Measurements from ENCODE around the gene ITCH. TPM values are rescaled to one million over a fixed set of nuclear protein-coding genes. Genes with fewer than 3 reads are reported as not detected.
"Not testable (repeated sequence)": the region's sequence is repeated elsewhere in the genome, so short reads cannot be mapped to it uniquely, and the experiment has no call there.

The ITCH gene
- total RNA-seq, 2 experiments from 2014 or later = 45.1 to 55.2 TPM

DNA sequence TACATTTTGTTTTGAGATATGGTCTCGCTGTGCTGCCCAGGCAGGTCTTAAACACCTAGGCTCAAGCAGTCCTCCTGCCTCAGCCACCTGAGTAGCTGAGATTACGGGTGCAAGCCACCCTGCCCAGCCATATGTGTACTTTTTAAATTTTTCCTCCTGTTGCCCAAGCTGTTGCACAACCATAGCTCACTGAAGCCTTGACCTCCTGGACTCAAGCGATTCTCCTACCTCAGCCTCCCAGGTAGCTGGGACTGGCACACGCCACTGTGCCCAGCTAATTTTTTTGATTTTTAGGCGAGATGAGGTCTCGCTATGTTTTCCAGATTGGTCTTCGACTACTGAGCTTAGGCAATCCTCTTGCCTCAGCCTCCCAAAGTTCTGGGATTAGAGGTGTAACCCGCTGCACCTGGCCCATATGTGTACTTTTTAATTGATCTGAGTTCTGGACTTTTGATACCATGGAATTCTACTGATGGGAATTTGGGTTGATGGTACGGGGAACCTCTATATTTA is 44.9 kb downstream of the ITCH start:
- Mint-ChIP-seq H3K27me3 (no peaks in the 10 kb centered on the region), H3K9me3 (no peaks in the 10 kb centered on the region), H3K36me3 (peaks cover 21% of the 10 kb centered on the region), H3K4me1 (peaks cover 22% of the 10 kb centered on the region), H3K27ac (no peak overlapping the region), H3K4me3 (no peak overlapping the region)
- DNase-seq = no peak

DNA sequence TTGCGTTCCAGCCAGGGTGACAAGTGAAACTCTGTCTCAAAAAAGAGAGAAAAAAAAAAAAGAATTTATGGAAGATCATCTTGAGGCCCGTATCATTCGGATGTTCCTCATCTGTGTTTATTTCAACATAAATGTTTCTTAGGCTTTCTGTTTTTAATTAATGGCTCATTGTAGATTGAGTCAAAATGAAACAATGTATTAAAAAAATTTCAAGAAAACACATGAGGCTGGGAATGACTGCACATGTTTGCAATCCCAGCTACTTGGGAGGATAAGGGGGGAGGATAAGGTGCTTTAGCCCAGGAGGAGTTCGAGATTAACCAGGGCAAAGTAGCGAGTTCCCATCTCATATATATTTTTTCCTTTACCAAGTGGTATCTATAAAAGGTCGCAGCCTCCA is 47.3 kb downstream of the ITCH start:
- no peak overlapping the region for H3K4me3 Mint-ChIP-seq
- peaks cover 18% of the 10 kb centered on the region for H3K4me1 Mint-ChIP-seq
- peaks cover 22% of the 10 kb centered on the region for H3K36me3 Mint-ChIP-seq
- no peak overlapping the region for H3K27ac Mint-ChIP-seq
- H3K27me3 Mint-ChIP-seq = no peaks in the 10 kb centered on the region
- no peaks in the 10 kb centered on the region for H3K9me3 Mint-ChIP-seq
- DNase-seq = no peak

DNA sequence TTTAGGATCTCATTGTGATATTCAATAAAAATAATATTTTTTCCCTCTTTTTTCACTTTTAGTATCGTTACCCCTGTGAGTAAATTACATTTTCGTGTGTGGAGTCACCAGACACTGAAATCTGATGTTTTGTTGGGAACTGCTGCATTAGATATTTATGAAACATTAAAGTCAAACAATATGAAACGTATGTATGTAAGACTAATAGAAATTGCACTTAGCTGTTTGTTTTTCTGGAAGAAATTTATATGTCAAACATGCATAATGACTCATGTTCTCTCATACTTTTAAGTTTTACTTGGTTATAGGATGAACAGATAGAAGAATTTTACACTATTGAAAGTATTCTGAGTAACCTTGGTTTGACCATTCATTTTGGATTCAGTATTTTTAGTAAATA is 49.4 kb downstream of the ITCH start:
- no peak overlapping the region for H3K4me3 Mint-ChIP-seq
- no peak for DNase-seq
- no peak overlapping the region for H3K27ac Mint-ChIP-seq
- H3K4me1 Mint-ChIP-seq = peaks cover 24% of the 10 kb centered on the region
- peaks cover 28% of the 10 kb centered on the region for H3K36me3 Mint-ChIP-seq
- H3K9me3 Mint-ChIP-seq = no peaks in the 10 kb centered on the region
- H3K27me3 Mint-ChIP-seq = no peaks in the 10 kb centered on the region

DNA sequence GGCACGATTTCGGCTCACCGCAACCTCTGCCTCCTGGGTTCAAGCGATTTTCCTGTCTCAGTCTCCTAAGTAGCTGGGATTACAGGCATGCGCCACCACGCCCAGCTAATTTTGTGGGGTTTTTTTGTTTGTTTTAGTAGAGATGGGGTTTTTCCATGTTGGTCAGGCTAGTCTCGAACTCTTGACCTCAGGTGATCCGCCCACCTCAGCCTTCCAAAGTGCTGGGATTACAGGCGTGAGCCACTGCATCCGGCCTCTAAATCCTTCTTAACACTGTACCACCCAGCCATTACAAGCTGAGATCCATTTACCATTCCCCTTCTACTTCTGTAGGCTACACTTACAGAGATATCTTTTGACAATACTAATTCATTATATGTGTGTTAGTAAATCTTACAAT is 51.5 kb downstream of the ITCH start:
- DNase-seq, H3K9me3 Mint-ChIP-seq, H3K27me3 Mint-ChIP-seq, H3K4me3 Mint-ChIP-seq: not testable (repeated sequence)
- H3K36me3 Mint-ChIP-seq = peaks cover 22% of the 10 kb centered on the region
- H3K4me1 Mint-ChIP-seq = peaks cover 23% of the 10 kb centered on the region
- H3K27ac Mint-ChIP-seq = peak overlapping the region; percentile 12

DNA sequence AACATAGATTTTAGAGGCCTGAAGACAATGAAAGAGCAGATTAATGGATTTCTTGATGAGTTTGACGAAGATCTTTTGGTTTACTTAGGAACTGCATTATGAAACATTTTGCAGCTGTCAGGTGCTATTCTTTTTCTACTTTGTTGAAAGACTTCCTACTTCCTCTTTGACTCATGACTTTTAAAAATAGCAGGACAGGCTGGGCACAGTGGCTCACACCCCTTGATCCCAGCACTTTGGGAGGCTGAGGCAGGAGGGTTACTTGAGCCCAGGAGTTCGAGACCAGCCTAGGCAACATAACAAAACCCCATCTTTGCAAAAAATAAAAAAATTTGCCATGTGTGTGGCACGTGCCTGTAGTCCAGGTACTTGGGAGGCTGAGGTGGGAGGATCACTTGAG is 52.0 kb downstream of the ITCH start:
- Mint-ChIP-seq H3K4me1 (peaks cover 23% of the 10 kb centered on the region), H3K9me3 (no peaks in the 10 kb centered on the region), H3K27ac (peak overlapping the region; percentile 12), H3K27me3 (no peaks in the 10 kb centered on the region), H3K36me3 (peaks cover 21% of the 10 kb centered on the region), H3K4me3 (no peak overlapping the region)
- no peak for DNase-seq

DNA sequence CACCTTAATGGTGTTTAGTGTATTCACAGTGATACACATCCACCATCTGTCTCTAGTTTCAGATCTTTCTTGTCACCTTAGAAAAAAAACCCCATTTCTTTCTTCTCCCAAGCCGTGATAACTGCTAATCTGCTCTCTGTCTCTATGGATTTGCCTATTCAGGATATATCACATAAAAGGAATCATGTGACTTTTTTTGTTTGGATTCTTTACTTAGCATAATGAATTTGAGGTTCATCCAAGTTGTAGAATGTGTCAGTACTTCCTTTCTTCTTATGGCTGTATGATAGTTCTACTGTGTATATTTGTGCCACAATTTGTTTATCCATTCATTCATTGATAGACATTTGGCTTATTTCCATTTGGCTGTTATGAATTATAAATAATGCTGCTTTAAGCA is 57.1 kb downstream of the ITCH start:
- Mint-ChIP-seq H3K9me3 (no peaks in the 10 kb centered on the region), H3K4me1 (peaks cover 14% of the 10 kb centered on the region), H3K27ac (no peak overlapping the region), H3K36me3 (peaks cover 20% of the 10 kb centered on the region), H3K27me3 (no peaks in the 10 kb centered on the region), H3K4me3 (no peak overlapping the region)
- DNase-seq = no peak

DNA sequence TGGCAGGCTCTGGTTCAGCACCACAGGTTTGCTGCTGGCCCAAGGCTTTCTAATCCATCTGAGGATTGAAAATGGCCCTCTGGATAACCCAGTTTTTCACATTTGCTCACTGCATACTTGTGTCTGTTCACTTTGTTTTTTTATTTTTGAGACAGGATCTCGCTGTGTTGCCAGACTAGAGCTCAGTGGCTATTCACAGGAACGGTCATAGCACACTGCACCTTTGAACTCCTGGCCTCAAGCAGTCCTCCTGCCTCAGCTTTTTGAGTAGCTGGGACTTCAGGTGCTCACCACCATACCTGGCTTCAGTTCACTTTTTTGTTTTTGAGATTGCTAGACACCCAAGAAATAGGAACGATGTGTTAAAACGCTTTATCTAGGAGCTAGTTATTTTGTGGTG is 57.9 kb downstream of the ITCH start:
- no peaks in the 10 kb centered on the region for H3K9me3 Mint-ChIP-seq
- H3K4me3 Mint-ChIP-seq = no peak overlapping the region
- no peaks in the 10 kb centered on the region for H3K27me3 Mint-ChIP-seq
- no peak overlapping the region for H3K27ac Mint-ChIP-seq
- no peak for DNase-seq
- peaks cover 19% of the 10 kb centered on the region for H3K36me3 Mint-ChIP-seq
- peaks cover 16% of the 10 kb centered on the region for H3K4me1 Mint-ChIP-seq

DNA sequence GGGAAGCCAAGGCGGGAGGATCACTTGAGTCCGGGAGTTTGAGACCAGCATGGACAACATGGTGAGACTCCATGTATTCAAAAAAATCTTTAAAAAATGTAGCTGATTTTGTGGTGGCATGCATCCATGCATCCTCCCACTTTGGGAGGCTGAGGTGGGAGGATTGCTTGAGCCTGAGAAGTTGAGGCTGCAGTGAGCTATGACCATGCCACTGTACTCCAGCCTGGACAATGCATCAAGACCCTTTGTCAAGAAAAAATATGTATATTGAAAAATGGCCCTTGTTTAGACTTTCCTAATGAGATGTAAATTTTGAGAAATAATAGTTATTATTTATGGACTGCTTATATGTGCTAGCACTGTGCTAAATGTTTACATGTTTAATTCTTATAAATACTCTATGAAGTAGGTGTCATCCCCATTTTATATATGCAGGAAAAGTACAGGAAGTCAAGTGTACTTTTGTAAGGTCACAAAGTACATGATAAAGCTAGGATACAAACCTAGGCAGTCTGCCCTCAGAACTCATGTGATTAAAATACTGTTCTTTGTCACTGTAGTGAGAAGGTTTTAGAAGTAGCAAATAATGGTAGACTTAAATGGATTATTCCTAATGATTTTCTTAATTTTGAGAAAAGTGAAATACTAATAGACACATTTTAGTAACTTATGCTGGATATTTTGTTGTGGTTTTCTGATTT is 58.8 kb downstream of the ITCH start:
- no peak overlapping the region for H3K4me3 Mint-ChIP-seq
- no peak for DNase-seq
- peaks cover 10% of the 10 kb centered on the region for H3K4me1 Mint-ChIP-seq
- H3K27ac Mint-ChIP-seq = no peak overlapping the region
- no peaks in the 10 kb centered on the region for H3K27me3 Mint-ChIP-seq
- no peaks in the 10 kb centered on the region for H3K9me3 Mint-ChIP-seq
- peaks cover 16% of the 10 kb centered on the region for H3K36me3 Mint-ChIP-seq

DNA sequence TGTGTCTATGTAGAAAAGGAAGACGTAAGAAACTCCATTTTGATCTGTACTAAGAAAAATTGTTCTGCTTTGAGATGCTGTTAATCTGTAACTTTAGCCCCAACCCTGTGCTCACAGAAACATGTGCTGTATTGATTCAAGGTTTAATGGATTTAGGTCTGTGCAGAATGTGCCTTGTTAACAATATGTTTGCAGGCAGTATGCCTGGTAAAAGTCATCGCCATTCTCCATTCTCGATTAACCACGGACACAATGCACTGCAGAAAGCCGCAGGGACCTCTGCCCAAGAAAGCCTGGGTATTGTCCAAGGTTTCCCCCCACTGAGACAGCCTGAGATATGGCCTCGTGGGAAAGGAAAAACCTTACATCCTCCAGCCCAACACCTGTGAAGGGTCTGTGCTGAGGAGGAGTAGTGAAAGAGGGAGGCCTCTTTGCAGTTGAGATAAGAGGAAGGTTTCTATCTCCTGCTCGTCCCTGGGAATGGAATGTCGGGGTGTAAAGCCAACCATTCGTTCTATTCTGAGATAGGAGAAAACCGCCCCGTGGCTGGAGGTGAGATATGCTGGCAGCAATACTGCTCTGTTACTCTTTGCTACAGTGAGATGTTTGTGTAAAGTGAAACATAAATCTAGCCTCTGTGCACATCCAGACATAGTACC is 62.1 kb downstream of the ITCH start:
- H3K4me1 Mint-ChIP-seq, H3K27ac Mint-ChIP-seq, H3K4me3 Mint-ChIP-seq, DNase-seq, H3K27me3 Mint-ChIP-seq, H3K9me3 Mint-ChIP-seq: not testable (repeated sequence)
- peaks cover 15% of the 10 kb centered on the region for H3K36me3 Mint-ChIP-seq

DNA sequence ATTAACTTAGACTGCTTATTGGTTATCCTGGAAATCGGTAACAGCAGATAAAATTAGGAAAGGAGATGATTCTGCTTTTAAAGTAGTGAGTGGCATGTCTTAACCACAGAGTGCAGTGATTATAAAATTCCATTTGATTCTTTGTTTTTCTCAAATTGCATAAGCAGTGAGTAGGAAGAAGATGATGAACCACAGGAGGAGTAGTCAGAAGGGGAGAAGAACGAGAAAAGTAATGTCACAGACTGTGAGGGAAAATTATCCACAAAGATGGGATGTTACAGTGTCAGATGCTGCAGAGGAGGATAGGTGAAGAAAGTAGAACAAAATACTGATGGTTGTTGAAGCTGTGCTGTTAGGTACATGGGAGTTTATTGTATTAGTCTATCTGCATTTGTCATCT is 63.0 kb downstream of the ITCH start:
- Mint-ChIP-seq H3K4me3 (no peak overlapping the region), H3K27ac (no peak overlapping the region), H3K4me1 (peaks cover 10% of the 10 kb centered on the region), H3K9me3 (no peaks in the 10 kb centered on the region), H3K27me3 (no peaks in the 10 kb centered on the region), H3K36me3 (peaks cover 16% of the 10 kb centered on the region)
- DNase-seq = no peak

DNA sequence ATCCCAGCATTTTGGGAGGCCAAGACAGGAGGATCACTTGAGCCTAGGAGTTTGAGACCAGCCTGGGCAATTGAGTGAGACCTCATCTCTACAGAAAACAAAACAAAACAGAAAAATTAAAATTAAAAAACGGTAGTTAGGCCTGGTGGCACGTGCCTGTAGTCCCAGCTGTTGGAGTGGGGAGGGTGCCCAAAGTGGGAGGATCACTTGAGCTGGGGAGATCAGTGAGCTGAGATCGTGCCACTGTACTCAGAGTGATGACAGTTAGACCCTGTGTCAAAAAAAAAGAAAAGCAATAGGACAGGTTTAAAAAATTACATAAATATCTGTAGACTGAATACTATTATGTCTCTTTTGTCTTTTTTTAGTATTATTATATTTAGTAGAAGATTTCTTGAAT is 64.3 kb downstream of the ITCH start:
- no peak overlapping the region for H3K27ac Mint-ChIP-seq
- peaks cover 13% of the 10 kb centered on the region for H3K36me3 Mint-ChIP-seq

DNA sequence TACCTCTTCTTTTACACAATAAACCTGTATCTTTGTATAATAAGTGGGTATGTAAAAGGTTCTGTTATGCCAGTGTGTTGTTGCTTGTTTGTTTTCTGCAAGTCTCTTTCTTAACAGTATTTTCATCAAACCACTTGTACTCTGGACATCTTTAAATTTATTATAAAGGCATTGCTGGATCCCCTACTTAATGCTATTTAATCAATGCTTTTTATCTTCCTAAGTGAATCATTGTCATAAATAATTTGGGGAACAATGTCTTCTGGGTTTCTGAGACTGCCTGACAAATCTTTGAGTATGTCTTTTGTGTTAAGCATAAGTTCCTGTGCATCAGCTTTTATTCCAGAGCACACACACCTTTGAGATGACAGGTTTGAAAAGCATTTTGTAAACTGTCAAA is 64.7 kb downstream of the ITCH start:
- H3K4me3 Mint-ChIP-seq = no peak overlapping the region
- no peak overlapping the region for H3K27ac Mint-ChIP-seq
- DNase-seq = no peak
- H3K4me1 Mint-ChIP-seq = peaks cover 10% of the 10 kb centered on the region
- H3K27me3 Mint-ChIP-seq = no peaks in the 10 kb centered on the region
- no peaks in the 10 kb centered on the region for H3K9me3 Mint-ChIP-seq
- peaks cover 13% of the 10 kb centered on the region for H3K36me3 Mint-ChIP-seq

More for the DNA sequence above, 64.3 kb downstream of the ITCH start:
- H3K9me3 Mint-ChIP-seq = no peaks in the 10 kb centered on the region
- no peak overlapping the region for H3K4me3 Mint-ChIP-seq
- no peaks in the 10 kb centered on the region for H3K27me3 Mint-ChIP-seq
- H3K4me1 Mint-ChIP-seq = peaks cover 10% of the 10 kb centered on the region
- no peak for DNase-seq

DNA sequence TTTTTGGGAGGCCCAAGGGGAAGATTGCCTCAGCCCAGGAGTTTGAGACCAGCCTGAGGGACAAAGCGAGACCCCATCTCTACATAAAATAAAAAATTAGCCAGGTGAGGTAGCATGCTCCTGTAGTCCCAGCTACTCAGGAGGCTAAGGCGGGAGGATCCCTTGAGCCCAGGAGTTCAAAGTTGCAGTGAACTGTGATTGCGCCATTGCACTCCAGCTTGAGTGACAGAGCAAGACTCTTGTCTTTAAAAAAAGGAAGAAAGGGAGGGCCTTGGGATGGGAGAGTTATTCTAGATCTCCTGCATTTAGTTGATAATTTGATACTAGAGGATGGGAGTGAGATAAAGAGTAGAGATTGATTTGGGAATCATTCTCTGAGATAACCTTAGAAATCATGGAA is 68.1 kb downstream of the ITCH start:
- Mint-ChIP-seq H3K36me3 (peaks cover 8% of the 10 kb centered on the region), H3K4me1 (peaks cover 3% of the 10 kb centered on the region), H3K4me3 (no peak overlapping the region), H3K9me3 (no peaks in the 10 kb centered on the region), H3K27ac (no peak overlapping the region), H3K27me3 (no peaks in the 10 kb centered on the region)
- no peak for DNase-seq

DNA sequence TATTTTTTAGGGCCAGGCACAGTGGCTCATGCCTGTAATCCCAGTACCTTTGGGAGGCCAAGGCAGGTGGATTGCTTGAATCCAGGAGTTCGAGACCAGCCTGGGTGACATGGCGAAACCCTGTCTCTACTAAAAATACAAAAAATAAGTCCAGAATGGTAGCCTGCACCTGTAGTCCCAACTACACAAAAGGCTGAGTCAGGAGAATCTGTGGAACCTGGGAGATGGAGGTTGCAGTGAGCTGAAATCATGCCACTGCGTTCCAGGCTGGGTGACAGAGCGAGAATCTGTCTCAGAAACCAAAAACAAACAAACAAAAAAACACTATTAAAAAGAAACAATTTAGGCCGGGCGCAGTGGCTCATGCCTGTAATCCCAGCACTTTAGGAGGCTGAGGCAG is 69.6 kb downstream of the ITCH start:
- not testable (repeated sequence) for H3K4me3 Mint-ChIP-seq, DNase-seq, H3K36me3 Mint-ChIP-seq, H3K27me3 Mint-ChIP-seq, H3K9me3 Mint-ChIP-seq, H3K27ac Mint-ChIP-seq
- peaks cover 11% of the 10 kb centered on the region for H3K4me1 Mint-ChIP-seq

DNA sequence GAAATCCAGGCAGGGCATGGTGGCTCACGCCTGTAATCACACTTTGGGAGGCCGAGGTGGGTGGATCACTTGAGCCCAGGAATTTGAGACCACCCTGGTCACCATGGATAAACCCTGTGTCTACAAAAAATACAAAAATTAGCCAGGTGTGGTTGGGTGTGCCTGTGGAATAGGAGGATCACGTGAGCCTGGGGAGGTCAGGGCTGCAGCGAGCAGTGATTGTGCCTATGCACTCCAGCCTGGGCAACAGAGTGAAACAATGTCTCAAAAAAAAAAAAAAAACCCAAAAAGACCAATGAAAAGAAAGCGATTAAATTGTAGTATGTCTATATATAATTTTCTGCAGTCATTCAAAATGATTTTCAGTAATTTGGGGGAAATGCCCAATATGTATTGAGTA is 70.3 kb downstream of the ITCH start:
- Mint-ChIP-seq H3K27ac (no peak overlapping the region), H3K4me3 (no peak overlapping the region), H3K27me3 (no peaks in the 10 kb centered on the region)

DNA sequence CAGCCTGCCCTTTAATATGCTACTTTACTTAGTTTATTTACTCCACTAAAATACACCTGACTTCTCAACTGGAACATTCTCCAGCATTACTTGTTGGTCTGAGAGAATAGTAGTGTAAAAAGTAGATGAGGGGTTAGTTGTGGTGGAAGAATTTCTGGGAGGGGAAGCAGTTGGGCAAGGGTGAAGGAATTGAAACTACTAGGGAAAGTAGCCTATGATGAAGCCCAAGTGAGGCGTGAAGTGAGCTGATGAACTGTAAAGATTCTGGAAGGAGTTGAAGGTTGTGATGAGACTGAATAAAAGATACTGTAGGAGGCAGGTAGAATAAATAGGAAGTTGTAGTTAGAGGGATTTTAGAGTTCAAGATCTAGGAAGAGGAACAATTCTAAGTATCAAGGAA is 72.5 kb downstream of the ITCH start:
- H3K36me3 Mint-ChIP-seq = peaks cover 7% of the 10 kb centered on the region
- H3K27ac Mint-ChIP-seq = no peak overlapping the region
- DNase-seq = no peak
- peaks cover 14% of the 10 kb centered on the region for H3K4me1 Mint-ChIP-seq
- H3K4me3 Mint-ChIP-seq = no peak overlapping the region
- no peaks in the 10 kb centered on the region for H3K9me3 Mint-ChIP-seq
- H3K27me3 Mint-ChIP-seq = no peaks in the 10 kb centered on the region

More for the DNA sequence above, 70.3 kb downstream of the ITCH start:
- no peak for DNase-seq
- H3K4me1 Mint-ChIP-seq = peaks cover 14% of the 10 kb centered on the region
- H3K9me3 Mint-ChIP-seq = no peaks in the 10 kb centered on the region
- H3K36me3 Mint-ChIP-seq = peaks cover 8% of the 10 kb centered on the region

All from activated naive CD8-positive, alpha-beta T cell treated with anti-CD3 and anti-CD28 coated beads for 36 hours (primary cell).